ENCODE measurements around the gene CAT. TPM values are rescaled to one million over a fixed set of nuclear protein-coding genes. Genes with fewer than 3 reads are reported as not detected.

The CAT gene
- total and polyA plus RNA-seq, 9 of the 15 experiments (the other 6 are each of a cell fraction or from before 2014, with no cell fraction given): 86.7 to 183 (median 114) TPM

GRCh38 chr11:34451053-34451452, 12.3 kb downstream of the CAT start:
- intact Hi-C loops (cut with micrococcal nuclease) (no loop called here), in situ Hi-C loops (cut with MboI) (no loop called here)
- Histone ChIP-seq H4K20me1 (replicated peaks; ENCODE audit: control insufficient read depth, insufficient read depth, low read length) (no peaks in the 10 kb centered on the region), H3K9me3 (replicated peaks; ENCODE audit: control insufficient read depth, insufficient read depth, low read depth, low read length) (no peaks in the 10 kb centered on the region), H3K36me3 (ENCODE audit: control insufficient read depth, insufficient read depth, low read length) (peaks cover 79% of the 10 kb centered on the region), H2AFZ (ENCODE audit: low read depth, low read length) (no peak overlapping the region), H3K9me1 (ENCODE audit: control insufficient read depth, insufficient read depth, low read length) (no peaks in the 10 kb centered on the region), H3K4me1 (replicated peaks in 1 of 2; ENCODE audit: control insufficient read depth in 2 of 2, insufficient read depth in 2 of 2, low read length in 2 of 2) (peaks cover 2 to 5% of the 10 kb centered on the region in 2 experiments; a peak in 1 of 5 replicates), H3K27ac (ENCODE audit: extremely low read depth, low read depth, low read length) (no peak overlapping the region), H3K27me3 (ENCODE audit: control insufficient read depth in 2 of 2, insufficient read depth in 2 of 2, low read length in 2 of 2) (no peaks in the 10 kb centered on the region), H3K4me3 (no peak overlapping the region), H3K4me2 (ENCODE audit: insufficient read depth, low read length) (no peak overlapping the region), H3K9ac (ENCODE audit: insufficient read depth in 1 of 2, low read depth in 2 of 2, low read length in 2 of 2) (no peak overlapping the region), H3K79me2 (ENCODE audit: control insufficient read depth, insufficient read depth, low read length) (peaks cover 29% of the 10 kb centered on the region)
- TF ChIP-seq CCAR2 (IDR thresholded peaks at IDR 0.05; ENCODE audit: low read depth, low read length) (no peak), XRCC4 (IDR thresholded peaks at IDR 0.05; ENCODE audit: extremely low read depth, insufficient read depth, insufficient read length) (no peak), NKRF (IDR thresholded peaks at IDR 0.05; ENCODE audit: borderline replicate concordance) (no peak), SRSF7 (optimal IDR thresholded peaks at IDR 0.05; ENCODE audit: low read depth, low read length) (no peak), RBM25 (IDR thresholded peaks at IDR 0.05; ENCODE audit: low read depth, low read length, severe bottlenecking) (no peak), ZNF253 (CRISPR knock-in tag; conservative IDR thresholded peaks at IDR 0.05) (no peak), ILK (tag; IDR thresholded peaks at IDR 0.05; ENCODE audit: borderline replicate concordance, low read depth) (no peak), ZNF143 (CRISPR knock-in tag; IDR thresholded peaks at IDR 0.05) (no peak), BDP1 (IDR thresholded peaks at IDR 0.05; ENCODE audit: insufficient read depth, insufficient read length) (no peak), STAT5B (CRISPR knock-in tag; IDR thresholded peaks at IDR 0.05) (no peak), TGIF2 (CRISPR knock-in tag; IDR thresholded peaks at IDR 0.05) (no peak), PPARD (CRISPR knock-in tag; IDR thresholded peaks at IDR 0.05) (no peak), NR2C2 (CRISPR knock-in tag; IDR thresholded peaks at IDR 0.05) (no peak), NR2C2 (tag; IDR thresholded peaks at IDR 0.05) (no peak), FOXK1 (CRISPR knock-in tag; IDR thresholded peaks at IDR 0.05; ENCODE audit: borderline replicate concordance) (no peak), NCOA6 (IDR thresholded peaks at IDR 0.05) (no peak), ZBTB17 (CRISPR knock-in tag; IDR thresholded peaks at IDR 0.05) (no peak), ZSCAN29 (IDR thresholded peaks at IDR 0.05) (no peak), PBX2 (CRISPR knock-in tag; IDR thresholded peaks at IDR 0.05; ENCODE audit: low read depth) (no peak), PBX2 (tag; conservative IDR thresholded peaks at IDR 0.05; ENCODE audit: low read depth) (no peak), ZNF3 (CRISPR knock-in tag; IDR thresholded peaks at IDR 0.05) (no peak), NCOR1 (IDR thresholded peaks at IDR 0.05) (no peak)
- BruUV-seq (replicated peaks): no TSS peak
- ATAC-seq (no peak), DNase-seq (ENCODE audit: extremely low read depth in 1 of 4, low spot score in 3 of 4) (no peak), FAIRE-seq (no peak)
- POLR2A ChIA-PET: interaction anchor here (0.7 kb wide), 1 partner anchor 284 kb away, joined by 3 read pairs; no protein-coding TSS in a partner anchor
- CTCF ChIA-PET (ENCODE audit: low intra/inter-chr PET ratio): no interaction called here
- 92% methylated on average over 3 of the region's 3 CpGs for WGBS (ENCODE audit: insufficient coverage, low coverage, missing lambda C conversion rate)
